Neural crest cell (in vitro differentiated cells): Measurements from ENCODE around the gene PAH. TPM values are rescaled to one million over a fixed set of nuclear protein-coding genes. Genes with fewer than 3 reads are reported as not detected.

Source experiments
- DNase-seq: peaks from one replicate; pipeline ENCODE4 v3.0.0; 2021; ENCODE audit warnings: low read depth, mixed read lengths, low spot score
- H3K27ac Mint-ChIP-seq: one replicate; pipeline ENCODE4 v1.8.0; 2021; ENCODE audit warnings: mild to moderate bottlenecking, mixed read lengths; ENCODE audit not compliant: unreplicated experiment
- H3K27me3 Mint-ChIP-seq: 2 replicates; pipeline ENCODE4 v1.8.0; 2021; ENCODE audit warnings: low read depth, mild to moderate bottlenecking, mixed read lengths
- H3K36me3 Mint-ChIP-seq: 2 replicates; pipeline ENCODE4 v1.8.0; 2021; ENCODE audit warnings: low read depth, mild to moderate bottlenecking, mixed read lengths
- H3K4me1 Mint-ChIP-seq: 2 replicates; pipeline ENCODE4 v1.8.0; 2021; ENCODE audit warnings: mixed read lengths
- H3K4me3 Mint-ChIP-seq: one replicate; pipeline ENCODE4 v1.8.0; 2021; ENCODE audit warnings: mild to moderate bottlenecking, mixed read lengths
- H3K9me3 Mint-ChIP-seq: 2 replicates; pipeline ENCODE4 v1.8.0; 2021; ENCODE audit warnings: mixed read lengths
- CTCF ChIP-seq: fragments of 200-600 bp; sonication (generic); conservative IDR thresholded peaks from 2 replicates; pipeline ENCODE4 v1.5.0; 2021; ENCODE audit warnings: antibody characterized with exemption, mild to moderate bottlenecking
- total RNA-seq: library from RNA; stranded (reverse); gene quantifications from 2 replicates; pipeline ENCODE4 v1.2.1, GENCODE V29; 2021

Gene PAH
- total RNA-seq, 1 donor from 2014 or later = not detected

GRCh38 chr12:102950107-102950949 lies 33.3 kb upstream of the PAH start:
- Mint-ChIP-seq H3K27me3 (peaks cover 98% of the 10 kb centered on the region), H3K9me3 (no peaks in the 10 kb centered on the region), H3K27ac (peak overlapping the region; percentile 58), H3K36me3 (no peaks in the 10 kb centered on the region), H3K4me1 (peaks cover 21% of the 10 kb centered on the region), H3K4me3 (peak overlapping the region; percentile 81)
- DNase-seq = no peak
- peak; percentile 56 for TF ChIP-seq CTCF

GRCh38 chr12:102948941-102949352 lies 31.9 kb upstream of the PAH start:
- TF ChIP-seq CTCF = peak; percentile 93
- Mint-ChIP-seq H3K9me3 (no peaks in the 10 kb centered on the region), H3K4me3 (no peak overlapping the region), H3K27ac (no peak overlapping the region), H3K36me3 (no peaks in the 10 kb centered on the region), H3K4me1 (peaks cover 21% of the 10 kb centered on the region), H3K27me3 (peaks cover 95% of the 10 kb centered on the region)
- DNase-seq = peak; percentile 84

- no peak overlapping the region for H3K4me3 Mint-ChIP-seq
- H3K9me3 Mint-ChIP-seq = peaks cover 7% of the 10 kb centered on the region
- H3K36me3 Mint-ChIP-seq = no peaks in the 10 kb centered on the region
- H3K4me1 Mint-ChIP-seq = peaks cover 13% of the 10 kb centered on the region
- H3K27ac Mint-ChIP-seq = no peak overlapping the region
- no peak for DNase-seq
- H3K27me3 Mint-ChIP-seq = peaks cover 91% of the 10 kb centered on the region
- TF ChIP-seq CTCF = no peak
Observed at GRCh38 chr12:102946042-102946441, 29.0 kb upstream of the PAH start.

- DNase-seq = no peak
- Mint-ChIP-seq H3K27ac (no peak overlapping the region), H3K27me3 (peaks cover 48% of the 10 kb centered on the region), H3K9me3 (peaks cover 10% of the 10 kb centered on the region), H3K36me3 (no peaks in the 10 kb centered on the region), H3K4me3 (no peak overlapping the region), H3K4me1 (no peaks in the 10 kb centered on the region)
- no peak for TF ChIP-seq CTCF
Observed at GRCh38 chr12:102939670-102940222, 22.7 kb upstream of the PAH start.

GRCh38 chr12:102939059-102939458 lies 22.0 kb upstream of the PAH start:
- H3K27me3 Mint-ChIP-seq = peaks cover 48% of the 10 kb centered on the region
- peaks cover 10% of the 10 kb centered on the region for H3K9me3 Mint-ChIP-seq
- no peak overlapping the region for H3K27ac Mint-ChIP-seq
- no peak for TF ChIP-seq CTCF
- DNase-seq = no peak
- H3K36me3 Mint-ChIP-seq = no peaks in the 10 kb centered on the region
- no peak overlapping the region for H3K4me3 Mint-ChIP-seq
- H3K4me1 Mint-ChIP-seq = no peaks in the 10 kb centered on the region
